ENCODE results near the gene DNAJC16. TPM values are rescaled to one million over a fixed set of nuclear protein-coding genes. Genes with fewer than 3 reads are reported as not detected.

The DNAJC16 gene
- total and polyA plus RNA-seq, 9 of the 15 experiments (the other 6 are each of a cell fraction or from before 2014, with no cell fraction given) = 6.9 to 16.8 (median 12.8) TPM

DNA sequence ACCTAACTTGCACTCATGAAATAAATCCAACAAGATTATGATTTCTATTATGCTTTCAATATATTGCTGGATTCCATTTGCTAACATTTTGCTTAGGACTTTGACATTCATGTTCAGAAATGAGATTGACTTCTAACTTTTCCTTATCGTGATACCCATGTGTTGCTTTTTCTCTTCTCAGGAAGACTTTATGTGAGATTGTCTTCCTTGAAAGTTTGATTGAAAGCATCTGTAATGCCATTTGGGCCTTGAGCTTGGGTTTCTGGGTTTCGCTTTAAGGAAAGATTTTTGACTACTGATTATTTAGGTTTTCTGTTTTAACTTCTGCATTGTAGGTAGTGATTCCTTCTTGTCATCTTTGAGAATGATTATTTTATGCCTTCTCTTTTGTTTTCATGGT, 30.4 kb downstream of the DNAJC16 start:
- DNase-seq (ENCODE audit: extremely low read depth in 1 of 4, low spot score in 3 of 4) = no peak
- intact Hi-C loops (cut with micrococcal nuclease) (no loop called here), in situ Hi-C loops (cut with MboI) (no loop called here)
- Histone ChIP-seq H3K27me3 (ENCODE audit: control insufficient read depth in 2 of 2, insufficient read depth in 2 of 2, low read length in 2 of 2) (no peaks in the 10 kb centered on the region), H3K79me2 (ENCODE audit: control insufficient read depth, insufficient read depth, low read length) (no peaks in the 10 kb centered on the region), H3K4me1 (replicated peaks in 1 of 2; ENCODE audit: control insufficient read depth in 2 of 2, insufficient read depth in 2 of 2, low read length in 2 of 2) (peaks cover 0 to 4% of the 10 kb centered on the region in 2 experiments; a peak in 3 of 5 replicates), H3K9ac (ENCODE audit: insufficient read depth in 1 of 2, low read depth in 2 of 2, low read length in 2 of 2) (no peak overlapping the region), H3K27ac (ENCODE audit: extremely low read depth, low read depth, low read length) (no peak overlapping the region), H3K4me3 (no peak overlapping the region), H3K9me1 (ENCODE audit: control insufficient read depth, insufficient read depth, low read length) (no peaks in the 10 kb centered on the region), H4K20me1 (replicated peaks; ENCODE audit: control insufficient read depth, insufficient read depth, low read length) (no peaks in the 10 kb centered on the region), H3K9me3 (replicated peaks; ENCODE audit: control insufficient read depth, insufficient read depth, low read depth, low read length) (no peaks in the 10 kb centered on the region), H2AFZ (ENCODE audit: low read depth, low read length) (no peak overlapping the region), H3K36me3 (ENCODE audit: control insufficient read depth, insufficient read depth, low read length) (peaks cover 38% of the 10 kb centered on the region), H3K4me2 (ENCODE audit: insufficient read depth, low read length) (no peak overlapping the region)
- no peak for ATAC-seq
- CTCF ChIA-PET (ENCODE audit: low intra/inter-chr PET ratio) = no interaction called here
- no TSS peak for BruUV-seq (replicated peaks)
- 56% methylated on average over 2 of the region's 2 CpGs for WGBS (ENCODE audit: insufficient coverage, low coverage, missing lambda C conversion rate)
- peak; percentile 19 for FAIRE-seq
- POLR2A ChIA-PET = interaction anchor here (0.7 to 1.4 kb wide), 3 partner anchors 12 to 648 kb away, joined by 3 to 5 read pairs (median 4); no protein-coding TSS in a partner anchor
- TF ChIP-seq, protein P1, sequence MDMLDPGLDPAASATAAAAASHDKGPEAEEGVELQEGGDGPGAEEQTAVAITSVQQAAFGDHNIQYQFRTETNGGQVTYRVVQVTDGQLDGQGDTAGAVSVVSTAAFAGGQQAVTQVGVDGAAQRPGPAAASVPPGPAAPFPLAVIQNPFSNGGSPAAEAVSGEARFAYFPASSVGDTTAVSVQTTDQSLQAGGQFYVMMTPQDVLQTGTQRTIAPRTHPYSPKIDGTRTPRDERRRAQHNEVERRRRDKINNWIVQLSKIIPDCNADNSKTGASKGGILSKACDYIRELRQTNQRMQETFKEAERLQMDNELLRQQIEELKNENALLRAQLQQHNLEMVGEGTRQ (CRISPR knock-in tag; IDR thresholded peaks at IDR 0.05) = no peak
- TF ChIP-seq SAFB (IDR thresholded peaks at IDR 0.05; ENCODE audit: borderline replicate concordance, low read depth, low read length) (no peak), TAL1 (IDR thresholded peaks at IDR 0.05) (peak; percentile 21; the same call in 1 of the 2 replicates), NFATC3 (IDR thresholded peaks at IDR 0.05) (0 out of 2 replicates have a peak, but pooled peaks have one; percentile 18), KAT8 (IDR thresholded peaks at IDR 0.05; ENCODE audit: low read depth) (no peak), TGIF2 (CRISPR knock-in tag; IDR thresholded peaks at IDR 0.05) (no peak), NCOR1 (IDR thresholded peaks at IDR 0.05) (0 out of 2 replicates have a peak, but pooled peaks have one; percentile 12), SUPT5H (IDR thresholded peaks at IDR 0.05) (no peak), ARID1B (IDR thresholded peaks at IDR 0.05) (0 out of 2 replicates have a peak, but pooled peaks have one; percentile 36), CBFA2T3 (IDR thresholded peaks at IDR 0.05) (peak; percentile 55), ZKSCAN1 (IDR thresholded peaks at IDR 0.05; ENCODE audit: low read depth, low read length) (no peak), TCF7 (IDR thresholded peaks at IDR 0.05; ENCODE audit: borderline replicate concordance) (no peak), EHMT2 (IDR thresholded peaks at IDR 0.05) (no peak), ZBTB8A (IDR thresholded peaks at IDR 0.05; ENCODE audit: partially characterized antibody) (no peak), MYNN (IDR thresholded peaks at IDR 0.05) (no peak), MYNN (CRISPR knock-in tag; IDR thresholded peaks at IDR 0.05) (no peak), TFE3 (CRISPR knock-in tag; IDR thresholded peaks at IDR 0.05) (no peak), TCF3 (CRISPR knock-in tag; IDR thresholded peaks at IDR 0.05) (peak; percentile 37), TAF7 (tag; IDR thresholded peaks at IDR 0.05) (no peak), SRSF3 (IDR thresholded peaks at IDR 0.05; ENCODE audit: insufficient read depth, low read length) (no peak)
- TF ChIP-seq, protein P2, sequence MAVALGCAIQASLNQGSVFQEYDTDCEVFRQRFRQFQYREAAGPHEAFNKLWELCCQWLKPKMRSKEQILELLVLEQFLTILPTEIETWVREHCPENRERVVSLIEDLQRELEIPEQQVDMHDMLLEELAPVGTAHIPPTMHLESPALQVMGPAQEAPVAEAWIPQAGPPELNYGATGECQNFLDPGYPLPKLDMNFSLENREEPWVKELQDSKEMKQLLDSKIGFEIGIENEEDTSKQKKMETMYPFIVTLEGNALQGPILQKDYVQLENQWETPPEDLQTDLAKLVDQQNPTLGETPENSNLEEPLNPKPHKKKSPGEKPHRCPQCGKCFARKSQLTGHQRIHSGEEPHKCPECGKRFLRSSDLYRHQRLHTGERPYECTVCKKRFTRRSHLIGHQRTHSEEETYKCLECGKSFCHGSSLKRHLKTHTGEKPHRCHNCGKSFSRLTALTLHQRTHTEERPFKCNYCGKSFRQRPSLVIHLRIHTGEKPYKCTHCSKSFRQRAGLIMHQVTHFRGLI (CRISPR knock-in tag; IDR thresholded peaks at IDR 0.05) = no peak

Data from K562 (cell line).